ENCODE results near the gene MYBPC3. TPM values are rescaled to one million over a fixed set of nuclear protein-coding genes. Genes with fewer than 3 reads are reported as not detected.

Gene MYBPC3
- total and polyA plus RNA-seq, 10 of the 15 experiments (the other 5 are each of a cell fraction or from before 2014, with no cell fraction given) = 0.03 to 0.08 (median 0.03) TPM; not detected in 7

DNA sequence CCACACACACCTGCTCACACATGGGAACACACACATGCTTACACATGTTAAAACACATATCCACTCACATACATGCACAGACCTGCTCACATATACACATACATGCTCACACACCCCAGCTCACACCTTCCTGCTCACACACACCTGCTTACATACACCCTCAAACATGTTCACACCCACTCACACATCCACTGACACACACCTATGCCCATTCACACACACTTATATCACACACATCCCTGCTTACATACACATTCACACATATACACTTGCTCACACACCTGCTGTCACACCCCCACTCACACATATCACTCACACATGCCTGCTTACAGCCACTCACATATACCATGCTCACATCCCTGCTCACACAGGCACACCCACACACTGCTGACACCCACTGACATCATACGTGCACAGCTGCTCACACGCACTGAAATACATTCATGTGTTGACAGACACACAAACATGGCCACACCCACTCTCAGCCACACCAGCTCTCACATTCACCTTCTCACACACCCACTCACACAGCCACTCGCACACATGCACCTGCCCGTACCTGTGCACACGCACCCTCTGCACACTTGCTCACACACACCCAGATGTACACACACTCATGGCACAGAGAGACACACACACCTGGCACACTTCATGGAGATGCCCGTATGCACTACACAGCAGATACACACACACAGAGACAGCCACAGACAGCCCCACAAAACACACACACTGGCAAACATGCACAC lies 5.7 kb upstream of the MYBPC3 start:
- 95% methylated on average over 6 of the region's 6 CpGs for WGBS (ENCODE audit: insufficient coverage, insufficient replicate concordance, low lambda C conversion rate, missing lambda C conversion rate)
- H3K9me3 ChIP-seq (replicated peaks; ENCODE audit: control insufficient read depth, insufficient read depth, low read length) = no peaks in the 10 kb centered on the region; the same call in 2 of the 3 replicates
- ChIA-PET SMC1A (ENCODE audit: uncharacterized antibody, unreplicated experiment) (no interaction called here), RAD21 (ENCODE audit: unreplicated experiment) (no interaction called here), POLR2A (no interaction called here), CTCF (no interaction called here)
- H3K4me1 ChIP-seq (ENCODE audit: control insufficient read depth, insufficient read depth, low read length) = no peaks in the 10 kb centered on the region
- no peak overlapping the region for H2AFZ ChIP-seq (ENCODE audit: control insufficient read depth, low read depth, low read length)
- FAIRE-seq = no peak
- ATAC-seq = no peak
- no peak overlapping the region for H3K27ac ChIP-seq (ENCODE audit: control insufficient read depth, insufficient read depth)
- intact Hi-C loops (cut with micrococcal nuclease; ENCODE audit: unreplicated experiment) = no loop called here
- H3K27me3 ChIP-seq (replicated peaks in 1 of 2; ENCODE audit: control insufficient read depth in 2 of 2, insufficient read depth in 2 of 2, low read length in 1 of 2) = no peaks in the 10 kb centered on the region
- TF ChIP-seq SPI1 (IDR thresholded peaks at IDR 0.05; ENCODE audit: borderline replicate concordance, insufficient read depth, low read depth, low read length) (no peak), FOXK2 (IDR thresholded peaks at IDR 0.05) (no peak), TARDBP (IDR thresholded peaks at IDR 0.05; ENCODE audit: borderline replicate concordance) (peak; percentile 69), POLR2A (IDR thresholded peaks at IDR 0.05; ENCODE audit: low read depth, low read length) (0 out of 2 replicates have a peak, but pooled peaks have one; percentile 54), MYC (IDR thresholded peaks at IDR 0.05; ENCODE audit: insufficient read depth, insufficient read length, insufficient replicate concordance, low read length, severe bottlenecking) (no peak)
- TF ChIP-seq, protein P1, sequence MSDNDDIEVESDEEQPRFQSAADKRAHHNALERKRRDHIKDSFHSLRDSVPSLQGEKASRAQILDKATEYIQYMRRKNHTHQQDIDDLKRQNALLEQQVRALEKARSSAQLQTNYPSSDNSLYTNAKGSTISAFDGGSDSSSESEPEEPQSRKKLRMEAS (IDR thresholded peaks at IDR 0.05; ENCODE audit: low read depth, low read length) = no peak
- TF ChIP-seq, protein P2, sequence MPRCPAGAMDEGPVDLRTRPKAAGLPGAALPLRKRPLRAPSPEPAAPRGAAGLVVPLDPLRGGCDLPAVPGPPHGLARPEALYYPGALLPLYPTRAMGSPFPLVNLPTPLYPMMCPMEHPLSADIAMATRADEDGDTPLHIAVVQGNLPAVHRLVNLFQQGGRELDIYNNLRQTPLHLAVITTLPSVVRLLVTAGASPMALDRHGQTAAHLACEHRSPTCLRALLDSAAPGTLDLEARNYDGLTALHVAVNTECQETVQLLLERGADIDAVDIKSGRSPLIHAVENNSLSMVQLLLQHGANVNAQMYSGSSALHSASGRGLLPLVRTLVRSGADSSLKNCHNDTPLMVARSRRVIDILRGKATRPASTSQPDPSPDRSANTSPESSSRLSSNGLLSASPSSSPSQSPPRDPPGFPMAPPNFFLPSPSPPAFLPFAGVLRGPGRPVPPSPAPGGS (IDR thresholded peaks at IDR 0.05; ENCODE audit: borderline replicate concordance, insufficient read depth, low read depth, low read length, poor library complexity, severe bottlenecking) = peak; percentile 44
- peaks cover 3% of the 10 kb centered on the region in 2 experiments; a peak in 3 of 4 replicates for H3K36me3 ChIP-seq (ENCODE audit: control insufficient read depth in 2 of 2, insufficient read depth in 2 of 2, low read length in 1 of 2)
- no peak overlapping the region for H3K9ac ChIP-seq (ENCODE audit: control insufficient read depth, insufficient read depth, low read length)
- DNase-seq (ENCODE audit: low read depth, low spot score) = no peak
- no peak overlapping the region for H3K4me3 ChIP-seq
- in situ Hi-C loops (cut with MboI) = no loop called here
- H4K20me1 ChIP-seq (ENCODE audit: control insufficient read depth, insufficient read depth) = no peaks in the 10 kb centered on the region
- no TSS peak for BruUV-seq (replicated peaks)
- no peak overlapping the region for H3K4me2 ChIP-seq (ENCODE audit: control insufficient read depth, insufficient read depth)
- H3K79me2 ChIP-seq (ENCODE audit: control insufficient read depth, insufficient read depth, low read length) = no peaks in the 10 kb centered on the region; the same call in 1 of the 2 replicates

All from GM12878 (cell line).